PC-9 (cell line): Measurements from ENCODE around the gene TANGO6.

ENCODE experiments used
- EZH2 ChIP-seq: fragments of 200-600 bp; sonication (generic); IDR thresholded peaks from 2 replicates; pipeline ENCODE4 v1.8.0; 2017; ENCODE audit warnings: antibody characterized with exemption, low read depth
- TF ChIP-seq, protein P1 (sequence below): fragments of 200-600 bp; sonication (generic); conservative IDR thresholded peaks from 2 replicates; pipeline ENCODE4 v1.6.1; 2017; ENCODE audit warnings: mixed run types, antibody characterized with exemption, mild to moderate bottlenecking, moderate library complexity

DNA sequence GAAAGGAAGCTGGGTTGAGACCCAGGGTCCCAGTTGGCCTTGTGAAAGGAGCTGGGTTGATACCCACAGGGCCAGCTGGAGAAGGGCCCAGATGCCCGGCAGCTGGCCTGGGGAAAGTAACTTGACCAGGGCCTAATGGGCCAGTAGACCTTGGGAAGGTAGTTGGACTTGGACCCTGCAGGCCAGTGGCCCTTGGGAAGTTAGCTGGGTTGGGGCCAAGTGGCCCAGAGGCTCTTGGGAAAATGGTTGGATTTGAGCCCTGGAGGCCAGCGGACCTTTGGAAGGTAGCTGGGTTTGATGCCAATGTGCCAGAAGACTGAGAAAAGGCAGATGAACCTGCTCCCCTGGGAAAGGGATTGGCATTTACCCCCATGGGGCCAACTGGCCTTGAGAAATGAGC is 275.7 kb downstream of the TANGO6 start:
- TF ChIP-seq, protein P1, sequence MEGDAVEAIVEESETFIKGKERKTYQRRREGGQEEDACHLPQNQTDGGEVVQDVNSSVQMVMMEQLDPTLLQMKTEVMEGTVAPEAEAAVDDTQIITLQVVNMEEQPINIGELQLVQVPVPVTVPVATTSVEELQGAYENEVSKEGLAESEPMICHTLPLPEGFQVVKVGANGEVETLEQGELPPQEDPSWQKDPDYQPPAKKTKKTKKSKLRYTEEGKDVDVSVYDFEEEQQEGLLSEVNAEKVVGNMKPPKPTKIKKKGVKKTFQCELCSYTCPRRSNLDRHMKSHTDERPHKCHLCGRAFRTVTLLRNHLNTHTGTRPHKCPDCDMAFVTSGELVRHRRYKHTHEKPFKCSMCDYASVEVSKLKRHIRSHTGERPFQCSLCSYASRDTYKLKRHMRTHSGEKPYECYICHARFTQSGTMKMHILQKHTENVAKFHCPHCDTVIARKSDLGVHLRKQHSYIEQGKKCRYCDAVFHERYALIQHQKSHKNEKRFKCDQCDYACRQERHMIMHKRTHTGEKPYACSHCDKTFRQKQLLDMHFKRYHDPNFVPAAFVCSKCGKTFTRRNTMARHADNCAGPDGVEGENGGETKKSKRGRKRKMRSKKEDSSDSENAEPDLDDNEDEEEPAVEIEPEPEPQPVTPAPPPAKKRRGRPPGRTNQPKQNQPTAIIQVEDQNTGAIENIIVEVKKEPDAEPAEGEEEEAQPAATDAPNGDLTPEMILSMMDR, result no peak
- no peak for TF ChIP-seq EZH2
